ENCODE data around the gene SEMA4C.
"Not testable (repeated sequence)": the region's sequence is repeated elsewhere in the genome, so short reads cannot be mapped to it uniquely, and the experiment has no call there.

SEMA4C gene

DNA sequence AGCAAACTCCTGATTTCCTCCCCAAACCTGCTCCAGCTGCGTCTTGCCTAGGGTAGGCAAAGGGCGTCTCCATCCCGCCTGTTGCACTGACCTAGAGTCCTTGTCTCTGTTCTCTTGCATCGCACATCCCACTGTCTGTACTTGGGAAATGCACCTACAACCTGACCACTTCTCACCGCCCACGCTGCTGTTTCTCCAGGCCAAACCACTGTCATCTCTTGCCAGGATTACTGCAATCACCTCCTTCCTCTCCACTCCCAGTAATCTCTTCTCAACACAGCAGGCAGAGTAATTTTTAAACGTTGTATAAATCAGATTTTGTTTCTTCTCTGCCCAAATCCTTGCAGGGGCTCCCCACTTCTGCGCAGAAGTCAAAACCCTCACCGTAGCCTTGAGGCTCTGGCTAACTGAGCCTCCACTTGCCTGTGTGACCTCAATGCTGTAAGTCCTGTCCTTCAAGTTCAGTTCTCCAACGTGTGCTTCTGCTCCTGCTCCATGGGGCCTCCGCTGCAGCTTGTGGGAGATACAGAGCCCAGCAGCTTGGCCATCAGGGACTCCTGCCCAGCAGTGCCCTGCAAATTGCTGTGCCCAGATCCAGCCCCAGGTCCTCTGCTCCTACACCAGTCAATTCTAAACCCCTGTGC, 27.7 kb upstream of the SEMA4C start:
- DNase-seq, result no peak

DNA sequence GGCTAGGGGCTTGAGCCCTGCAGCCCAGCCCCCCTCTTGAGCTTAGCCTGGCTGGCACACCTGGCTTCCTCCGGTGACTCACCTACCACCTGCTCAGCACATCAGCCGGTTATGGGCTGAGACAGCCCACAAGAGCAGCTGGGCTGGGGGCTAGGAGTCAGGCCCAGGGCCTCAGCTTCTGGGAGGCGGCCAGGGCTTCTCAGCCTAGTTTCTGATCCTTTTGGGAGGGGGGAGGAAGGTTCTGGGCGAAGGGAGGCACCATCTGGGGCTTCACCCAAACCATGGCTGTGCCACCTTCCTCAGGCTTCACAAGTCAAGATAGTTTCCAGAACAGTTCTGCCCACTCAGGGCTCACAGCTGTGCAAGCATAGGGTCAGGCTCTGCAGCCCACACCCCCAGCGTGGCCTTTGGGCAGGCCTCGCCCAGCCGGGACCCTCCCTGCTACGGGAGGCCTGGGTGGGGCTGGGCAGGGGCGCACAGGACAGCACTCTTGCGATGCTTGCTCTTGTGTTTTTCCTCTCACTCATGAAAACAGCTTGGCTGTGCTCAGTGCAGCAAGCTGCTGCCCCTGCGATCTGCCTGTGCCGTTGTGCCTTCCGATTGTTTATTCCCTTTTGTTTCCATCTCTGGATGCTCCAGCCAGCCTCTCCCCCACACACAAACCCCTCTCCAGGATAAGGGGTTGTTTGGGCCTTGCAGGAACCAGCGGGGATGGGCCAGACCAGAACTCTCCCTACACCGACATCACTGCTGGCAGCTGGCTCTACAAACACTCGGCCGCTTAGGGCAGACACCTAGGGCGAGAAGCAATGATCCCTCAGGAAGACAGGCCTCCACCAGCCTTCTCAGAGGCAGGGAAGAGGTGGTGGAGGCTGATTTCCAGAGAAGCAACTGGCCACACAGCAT, 26.1 kb upstream of the SEMA4C start:
- DNase-seq, result peak in 4 of 14 donors; percentile 52 to 83 (median 66)

DNA sequence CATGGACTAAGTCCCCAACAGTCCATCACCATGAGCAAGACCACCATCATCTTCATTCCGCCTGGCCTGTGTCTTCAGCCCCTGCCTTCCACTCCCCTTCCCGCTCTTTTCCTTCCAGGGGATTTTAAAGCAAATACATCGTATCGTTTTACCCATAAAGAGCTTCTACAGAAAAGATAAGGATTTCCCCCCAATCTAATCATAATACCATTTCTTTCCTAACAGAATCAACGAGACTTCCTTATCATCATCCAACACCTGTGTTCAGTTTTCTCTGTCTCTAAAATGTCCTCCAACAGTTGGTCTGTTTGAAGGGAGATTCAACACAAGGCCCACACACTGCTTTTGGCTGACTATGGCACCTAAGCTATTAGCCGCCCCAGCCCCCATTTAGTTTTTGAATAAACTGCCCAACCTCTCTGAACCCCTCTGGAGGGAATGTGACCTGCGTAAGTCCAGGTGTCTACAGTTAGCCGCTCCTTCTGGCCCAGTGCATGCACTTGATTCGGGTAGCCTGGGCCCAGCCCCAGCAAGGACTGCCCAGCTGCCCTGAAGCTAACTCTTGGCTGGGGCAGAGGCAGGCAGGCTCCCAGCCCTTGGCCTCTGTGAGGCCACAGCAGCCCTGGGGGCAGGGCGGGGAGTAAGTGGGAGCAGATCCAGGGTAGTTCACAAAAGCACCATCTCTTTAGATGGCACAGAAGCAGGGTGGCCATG, 25.3 kb upstream of the SEMA4C start:
- DNase-seq, result peak in 8 of 14 donors; percentile 29 to 83 (median 54)

DNA sequence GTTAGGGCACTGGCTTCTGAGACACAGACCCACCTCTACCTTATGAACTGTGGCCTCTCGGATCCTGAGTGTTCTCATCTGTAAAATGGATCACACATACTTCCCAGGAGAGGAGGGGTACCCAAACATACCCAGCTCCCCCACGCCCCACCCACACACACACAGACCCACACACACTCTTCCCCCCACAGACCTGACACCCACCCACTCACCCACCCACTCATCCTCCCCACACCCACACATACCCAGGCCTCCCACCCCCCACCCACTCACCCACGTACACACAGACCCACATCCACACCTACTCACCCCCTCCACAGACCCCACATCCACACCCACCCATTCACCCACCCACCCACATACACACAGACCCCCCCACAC, 24.3 kb upstream of the SEMA4C start:
- no peak for DNase-seq

DNA sequence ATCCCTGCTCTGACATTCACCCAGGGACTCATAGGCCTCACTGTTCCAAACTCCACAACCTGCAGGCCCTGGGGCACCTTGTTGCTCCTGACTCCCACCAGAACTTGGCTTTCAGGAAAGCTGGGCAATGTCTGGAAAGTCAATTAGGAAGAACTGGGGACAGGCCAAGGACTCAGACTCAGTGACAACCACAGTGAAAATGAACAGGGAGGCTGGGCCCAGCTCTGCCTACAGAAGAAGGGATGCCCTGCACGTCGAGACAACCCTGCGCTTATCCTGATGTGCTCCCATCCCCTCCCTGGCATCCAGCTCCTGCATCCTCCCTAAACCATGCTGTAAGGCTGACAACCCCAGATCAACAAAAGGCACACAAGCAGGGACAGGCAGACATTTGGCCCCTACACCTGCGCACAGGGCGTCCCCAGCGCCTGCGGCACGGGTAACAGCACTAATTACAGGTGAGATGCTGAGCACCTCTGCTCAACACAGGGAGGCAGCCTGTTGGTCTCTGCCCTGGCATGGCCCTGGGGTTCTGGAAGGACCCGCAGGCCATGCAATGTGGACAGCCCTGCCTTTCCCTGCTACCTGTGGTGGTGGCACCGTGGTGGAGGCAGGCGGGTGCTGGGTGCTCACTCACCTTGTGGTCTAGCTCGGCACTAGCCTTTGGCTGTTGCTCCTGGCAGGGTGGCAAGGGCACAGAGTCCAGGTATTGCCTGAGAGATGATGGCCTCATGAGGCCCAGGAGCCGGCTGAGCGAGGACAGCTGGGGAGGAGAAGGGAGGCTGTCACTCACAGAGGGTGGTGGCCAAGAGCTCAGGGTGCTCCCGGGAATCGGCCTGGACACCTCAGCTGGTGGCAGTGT, 23.6 kb upstream of the SEMA4C start:
- DNase-seq, result no peak

DNA sequence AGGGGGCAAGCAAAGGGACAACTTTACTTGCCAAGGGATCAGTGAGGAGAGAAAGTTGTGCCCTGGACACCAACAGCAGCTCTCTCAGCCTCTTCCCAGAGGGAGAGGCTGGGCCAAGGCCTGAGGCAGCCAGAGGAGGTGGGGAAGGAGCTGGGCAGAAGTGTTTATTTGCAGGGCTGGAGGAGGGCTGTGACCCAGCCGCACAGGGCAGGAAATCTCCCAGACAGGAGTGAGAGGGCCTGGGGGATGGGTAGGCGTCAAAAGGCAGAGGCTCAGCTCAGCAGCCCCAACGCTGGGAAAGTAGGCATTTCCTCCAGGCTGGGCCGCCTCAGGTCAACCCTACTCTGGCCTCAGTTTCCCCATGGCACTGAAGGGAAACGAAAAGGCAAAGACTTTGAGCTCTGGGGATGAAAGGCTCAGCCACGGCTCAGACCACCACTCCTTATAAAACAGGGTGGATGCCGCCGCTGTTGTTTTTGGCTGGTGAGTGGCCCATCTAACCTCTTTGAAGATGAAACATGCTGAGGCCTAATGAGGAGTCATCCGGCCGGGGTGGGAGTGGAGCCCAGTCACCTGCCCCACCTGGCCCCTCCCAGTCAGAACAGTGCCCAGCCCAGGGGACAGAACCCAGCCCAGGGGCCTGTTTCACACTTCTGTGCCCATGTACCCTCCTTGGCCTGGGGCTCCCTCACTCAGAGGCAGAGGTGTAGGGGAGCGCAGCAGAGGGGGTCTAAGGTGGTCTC, 21.9 kb upstream of the SEMA4C start:
- peak in 5 of 14 donors; percentile 45 to 66 (median 59) for DNase-seq

DNA sequence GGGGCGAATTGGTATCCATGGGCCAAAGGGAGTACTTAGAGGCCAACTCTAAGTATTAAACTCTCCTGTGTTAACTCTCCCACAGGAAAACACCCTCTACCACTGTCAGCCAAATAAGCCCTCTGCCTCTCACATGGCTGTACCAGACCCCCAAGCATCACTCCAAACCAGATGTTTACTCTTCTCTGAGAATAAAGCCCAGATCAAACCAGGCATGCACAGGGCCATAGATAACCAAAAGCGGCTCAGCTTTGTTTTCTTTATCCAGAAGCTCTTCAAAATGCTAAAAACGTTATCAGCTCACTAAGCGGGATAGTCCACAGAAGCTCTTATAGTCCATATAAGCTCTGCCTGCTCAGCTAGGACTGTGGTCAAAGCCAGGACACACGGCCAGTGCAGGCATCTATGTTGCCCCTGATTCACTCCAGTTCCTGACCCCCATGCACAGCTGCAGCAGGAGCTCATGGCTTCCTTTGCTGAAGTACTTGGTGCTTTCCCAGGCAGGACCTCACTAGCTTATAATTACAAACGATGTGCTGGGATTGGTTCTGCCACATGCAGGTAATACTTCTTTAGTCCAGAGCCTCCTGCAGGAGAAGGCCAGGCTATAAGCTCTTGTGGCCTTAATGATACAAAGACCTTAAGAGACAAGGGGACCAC, 21.0 kb upstream of the SEMA4C start:
- no peak for DNase-seq

DNA sequence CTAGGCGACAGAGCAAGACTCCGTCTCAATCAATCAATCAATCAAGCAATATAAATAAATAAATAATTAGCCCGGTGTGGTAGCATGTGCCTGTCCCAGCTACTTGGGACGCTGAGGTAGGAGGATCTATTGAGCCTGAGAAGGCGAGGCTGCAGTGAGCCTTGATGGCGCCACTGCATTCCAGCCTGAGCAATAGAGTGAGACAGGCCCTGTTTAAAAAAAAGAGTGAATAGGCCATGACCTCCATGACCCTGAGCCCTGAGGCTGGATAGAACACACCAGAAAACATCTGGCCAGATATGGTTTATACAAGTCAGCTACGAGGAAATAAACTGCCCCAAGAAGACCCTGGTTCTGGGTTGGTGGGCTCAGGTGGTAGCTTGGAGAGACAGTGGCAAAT, 20.4 kb upstream of the SEMA4C start:
- no peak for DNase-seq

DNA sequence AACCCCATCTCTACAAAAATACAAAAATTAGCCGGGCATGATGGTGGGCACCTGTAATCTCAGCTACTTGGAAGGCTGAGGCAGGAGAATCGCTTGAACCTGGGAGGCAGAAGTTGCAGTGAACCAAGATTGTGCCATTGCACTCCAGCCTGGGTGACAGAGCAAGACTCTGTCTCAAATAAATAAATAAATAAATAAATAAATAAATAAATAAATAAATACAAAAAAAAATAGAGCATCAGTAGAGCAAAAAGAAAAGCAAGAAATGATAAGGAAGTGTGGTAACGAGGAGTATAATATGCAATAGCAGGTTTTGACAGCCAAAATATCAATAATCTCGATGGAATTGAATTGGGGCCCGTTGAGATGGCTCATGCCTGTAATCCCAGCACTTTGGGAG, 19.6 kb upstream of the SEMA4C start:
- not testable (repeated sequence) for DNase-seq

DNA sequence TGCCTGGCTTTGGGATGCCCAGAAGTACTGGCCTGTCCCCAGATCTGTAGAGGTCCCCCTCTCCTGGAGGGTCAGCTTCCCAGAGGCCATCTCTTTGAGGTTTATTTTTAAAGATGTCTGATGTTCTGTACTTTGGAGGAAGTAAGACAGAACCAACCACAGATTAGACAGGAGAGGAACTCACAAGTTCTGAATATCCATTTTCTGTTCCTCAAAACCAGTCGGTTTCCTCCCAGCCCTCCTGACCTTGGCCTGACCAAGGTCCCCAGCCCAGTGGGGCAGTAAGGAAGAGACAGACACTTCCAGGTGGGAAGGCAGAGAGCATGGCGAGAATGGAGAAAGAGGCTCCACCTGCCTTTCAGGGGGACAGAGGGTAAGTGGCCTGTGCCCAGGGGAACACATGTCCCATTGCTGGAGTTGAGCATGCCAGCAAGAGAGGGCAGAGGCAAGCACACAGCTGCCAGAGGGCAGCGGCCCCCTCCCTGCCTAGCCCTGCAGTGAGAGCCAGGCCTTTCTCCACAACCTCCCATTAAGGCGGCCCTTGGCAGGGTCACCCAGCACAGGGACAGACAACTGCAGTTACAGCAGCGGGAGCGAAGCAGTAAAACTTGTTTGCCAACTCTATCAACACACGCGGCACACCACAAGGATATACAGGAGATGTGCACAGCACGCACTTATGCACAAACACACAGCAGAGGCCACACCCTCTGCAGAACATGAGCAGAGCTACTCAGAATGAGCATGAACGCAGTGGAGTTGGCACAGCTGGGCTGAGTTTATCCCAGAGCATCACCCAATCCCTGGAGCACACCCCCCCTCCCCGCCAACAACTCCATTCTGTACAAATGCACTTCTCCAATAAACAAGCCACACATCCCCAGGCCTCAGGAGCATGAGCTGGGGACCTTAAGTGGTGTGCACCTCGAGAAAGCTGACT, 18.5 kb upstream of the SEMA4C start:
- peak in 9 of 14 donors; percentile 38 to 82 (median 66) for DNase-seq

DNA sequence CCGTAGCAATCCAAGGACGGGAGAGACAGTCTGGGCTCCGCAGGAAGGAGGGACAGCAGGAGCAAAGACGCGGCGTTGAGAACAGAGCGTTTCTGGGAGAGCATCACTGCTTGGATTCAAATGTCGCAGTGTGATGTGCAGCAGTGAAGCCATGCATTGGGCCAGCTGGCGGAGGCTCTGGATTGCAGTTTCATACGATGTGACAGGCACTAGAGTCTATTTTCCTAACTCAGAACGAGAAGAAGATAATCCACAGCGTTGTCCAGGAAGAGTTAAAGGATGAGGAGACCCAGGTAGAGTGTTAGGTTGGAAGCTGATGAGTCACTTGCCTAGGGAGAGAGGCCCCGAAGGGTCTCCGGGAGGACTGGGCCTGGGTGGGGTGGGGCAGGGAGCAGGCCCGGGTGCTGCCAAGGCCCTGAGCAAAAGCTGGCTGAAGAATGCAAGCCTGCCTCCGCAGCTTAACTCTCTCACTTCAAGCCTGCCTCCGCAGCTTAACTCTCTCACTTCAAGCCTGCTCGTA, 17.7 kb upstream of the SEMA4C start:
- peak in 7 of 14 donors; percentile 54 to 80 (median 62) for DNase-seq

DNA sequence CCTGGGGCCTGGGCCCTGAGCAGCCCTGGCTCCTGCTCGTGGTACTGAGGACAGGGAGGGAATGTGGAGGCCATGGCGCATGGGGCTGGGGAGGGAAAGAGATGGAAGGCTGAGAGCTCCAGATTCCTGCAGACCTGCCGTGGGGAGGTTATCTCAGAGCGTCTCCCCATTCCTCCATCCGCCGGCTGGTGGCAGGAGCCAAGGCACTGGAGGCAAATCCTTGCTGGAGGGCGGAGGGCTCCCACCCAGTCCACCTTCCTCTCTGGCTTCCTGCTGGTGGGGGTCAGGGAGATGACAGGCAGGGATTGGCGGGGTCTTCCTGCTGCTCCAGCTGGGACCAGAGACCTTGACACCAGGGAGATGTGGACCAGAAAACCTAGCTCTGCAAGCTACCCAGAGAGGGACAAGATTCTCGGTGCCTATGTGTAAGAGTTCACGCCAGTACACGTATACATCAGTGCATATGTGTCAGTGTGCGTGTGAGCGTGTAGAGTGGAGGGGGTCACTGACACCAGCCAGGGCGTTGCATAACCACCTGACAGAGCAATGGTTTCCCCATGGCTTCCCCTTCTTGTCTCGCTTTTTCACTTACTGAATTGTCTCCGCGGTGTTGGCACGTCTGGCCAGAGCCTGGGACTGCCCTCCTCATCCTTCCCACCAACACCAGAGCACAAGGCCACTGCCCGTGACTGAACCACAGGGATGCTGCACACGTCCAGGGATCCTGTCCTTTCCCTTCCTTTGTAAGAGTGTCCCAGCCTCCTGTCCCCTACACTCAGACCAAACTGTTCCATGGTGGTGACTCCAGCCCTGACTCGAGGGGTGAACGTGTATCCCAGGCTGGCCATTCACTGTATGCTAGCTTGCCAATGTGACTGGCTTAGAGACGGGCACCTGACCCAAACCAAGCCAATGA, 15.8 kb upstream of the SEMA4C start:
- DNase-seq, result no peak

DNA sequence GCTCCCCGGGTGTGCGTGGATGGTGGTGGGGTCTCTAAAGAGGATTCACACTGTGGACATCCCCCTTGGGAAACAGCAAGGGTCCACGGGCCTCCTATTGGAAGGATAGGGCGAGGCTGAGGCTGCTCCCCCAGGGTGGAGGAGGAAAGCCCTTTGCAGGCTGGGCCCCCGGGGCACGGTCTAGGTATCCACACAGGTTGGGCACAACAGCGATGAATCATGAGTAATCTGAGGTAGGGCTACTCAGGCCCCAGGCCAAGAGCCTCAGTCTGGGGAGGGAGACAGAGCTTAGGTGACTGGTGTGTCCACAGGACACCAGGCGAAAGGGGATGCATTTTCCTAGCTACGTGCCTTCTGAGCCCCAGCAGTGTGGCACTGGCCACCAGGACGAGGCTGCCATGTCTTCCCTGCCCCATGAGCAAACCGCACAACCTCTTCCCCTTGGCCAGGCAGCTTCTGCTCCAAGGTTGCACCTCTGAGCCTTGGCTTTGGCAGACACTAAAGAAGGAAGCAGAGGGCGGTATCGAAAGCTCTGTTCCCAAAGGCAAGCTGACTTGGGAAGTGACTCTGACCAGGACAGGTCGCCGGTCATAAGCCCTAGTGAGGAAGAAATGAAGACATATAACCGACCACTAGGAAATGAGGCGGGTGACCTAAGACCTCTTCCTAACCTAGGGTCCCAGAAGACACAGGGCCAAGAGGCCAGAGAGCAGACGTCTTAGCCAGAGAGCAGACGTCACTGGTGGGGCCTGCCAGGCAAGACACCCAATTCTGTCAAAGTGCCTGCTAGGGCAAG, 14.6 kb upstream of the SEMA4C start:
- no peak for DNase-seq

DNA sequence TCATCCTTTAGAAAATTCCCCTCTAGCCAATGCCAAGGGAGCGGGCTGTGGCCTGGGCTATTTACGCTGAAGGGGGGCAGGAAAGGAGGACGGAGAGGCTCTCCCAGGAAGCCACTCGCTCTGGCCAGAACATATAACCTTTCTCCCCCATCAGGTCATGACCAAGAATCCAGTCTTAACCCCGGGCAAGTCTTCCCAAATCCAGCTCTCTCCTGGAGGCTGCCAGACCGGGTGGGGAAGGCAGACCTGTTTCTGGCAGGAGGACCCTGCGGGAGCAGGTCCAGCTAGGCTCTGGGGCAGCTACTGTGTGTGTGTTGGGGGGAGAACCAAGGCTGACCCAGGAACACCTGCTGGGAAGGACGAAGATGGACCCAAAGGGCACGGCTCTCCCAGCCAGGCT, 13.4 kb upstream of the SEMA4C start:
- no peak for DNase-seq

DNA sequence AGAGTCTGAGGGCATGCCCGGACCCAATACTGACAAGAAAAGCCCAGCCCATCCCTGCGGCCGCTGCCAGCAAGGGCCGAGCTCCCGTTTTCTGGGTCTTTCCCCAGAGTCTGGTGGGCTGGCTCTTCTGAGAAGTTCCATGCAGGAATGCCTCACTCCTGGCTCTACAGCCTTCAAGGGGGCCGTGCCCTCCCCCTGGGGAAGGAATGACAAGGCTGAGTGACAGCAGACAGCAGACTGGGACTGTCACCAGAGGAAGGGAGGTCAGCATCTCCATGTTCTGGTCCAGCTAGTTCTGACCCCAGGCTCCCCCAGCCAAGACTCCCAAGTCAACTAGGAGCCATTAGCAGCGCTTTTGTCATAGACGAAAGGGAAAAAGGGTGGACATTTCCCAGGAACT, 13.0 kb upstream of the SEMA4C start:
- DNase-seq, result no peak

DNA sequence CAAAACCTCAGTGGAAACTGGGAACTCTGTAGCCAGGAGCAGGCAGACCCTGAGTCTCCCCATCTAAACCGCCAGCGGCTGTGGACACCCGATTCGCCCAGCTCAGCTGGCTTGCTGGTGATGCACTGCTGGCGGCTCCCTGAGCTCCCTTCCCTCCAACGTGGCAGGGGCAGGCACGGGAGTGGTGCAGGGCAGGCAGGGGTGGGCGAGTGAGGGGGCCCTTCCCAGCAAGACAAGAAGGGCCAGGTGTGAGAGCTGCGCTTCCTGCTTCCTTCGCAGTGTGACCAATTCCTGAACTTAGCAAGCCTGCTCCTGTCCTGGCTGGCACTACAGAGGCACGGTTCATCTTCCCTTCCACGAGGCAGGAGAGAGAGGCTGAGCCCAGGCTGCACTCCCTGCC, 12.3 kb upstream of the SEMA4C start:
- no peak for DNase-seq
